ENCODE data around the gene CCR8.
"Not testable (repeated sequence)": the region's sequence is repeated elsewhere in the genome, so short reads cannot be mapped to it uniquely, and the experiment has no call there.

The CCR8 gene

DNA sequence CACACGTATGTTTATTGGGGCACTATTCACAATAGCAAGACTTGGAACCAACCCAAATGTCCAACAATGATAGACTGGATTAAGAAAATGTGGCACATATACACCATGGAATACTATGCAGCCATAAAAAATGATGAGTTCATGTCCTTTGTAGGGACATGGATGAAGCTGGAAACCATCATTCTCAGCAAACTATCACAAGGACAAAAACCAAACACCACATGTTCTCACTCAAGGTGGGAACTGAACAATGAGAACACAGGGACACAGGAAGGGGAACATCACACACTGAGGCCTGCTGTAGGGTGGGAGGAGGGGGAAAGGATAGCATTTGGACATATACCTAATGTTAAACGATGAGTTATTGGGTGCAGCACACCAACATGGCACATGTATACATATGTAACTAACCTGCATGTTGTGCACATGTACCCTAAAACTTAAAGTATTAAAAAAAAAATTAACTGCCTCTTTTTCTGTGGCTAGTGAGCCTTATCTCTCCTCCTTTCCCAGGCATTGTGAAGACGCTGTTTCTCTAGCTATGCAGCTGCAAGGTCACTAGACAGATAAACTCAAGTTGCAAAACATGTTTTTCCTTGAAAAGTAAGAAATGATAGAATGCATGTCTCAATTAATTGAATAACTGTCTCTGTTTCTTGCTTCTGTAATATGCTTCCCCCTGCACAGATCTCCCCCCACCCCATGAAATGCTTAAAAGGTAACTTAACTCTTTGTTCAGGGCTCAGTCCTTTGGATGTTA, 23.8 kb downstream of the CCR8 start:
- not testable (repeated sequence) for H3K4me3 Mint-ChIP-seq, H3K27ac Mint-ChIP-seq, H3K27me3 Mint-ChIP-seq, DNase-seq, H3K9me3 Mint-ChIP-seq, ATAC-seq
- peaks cover 21% of the 10 kb centered on the region for H3K4me1 Mint-ChIP-seq

DNA sequence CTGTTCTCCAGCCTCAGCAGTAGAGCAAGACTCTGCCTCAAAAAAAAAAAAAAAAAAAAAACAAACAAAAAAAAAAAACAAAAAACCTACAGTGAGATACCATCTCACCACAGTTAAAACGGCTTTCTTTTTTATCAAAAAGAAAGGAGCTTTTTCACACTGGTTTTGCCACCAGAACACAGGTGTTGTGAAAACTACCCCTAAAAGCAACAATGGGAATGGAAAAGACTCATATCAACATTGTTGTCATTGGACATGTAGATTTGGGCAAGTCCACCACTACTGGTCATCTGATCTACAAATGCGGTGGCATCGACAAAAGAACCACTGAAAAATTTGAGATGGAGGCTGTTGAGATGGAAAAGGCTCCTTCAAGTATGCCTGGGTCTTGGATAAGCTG, 28.8 kb downstream of the CCR8 start:
- no peak overlapping the region for H3K27ac Mint-ChIP-seq
- peaks cover 35% of the 10 kb centered on the region for H3K4me1 Mint-ChIP-seq
- peaks cover 0 to 4% of the 10 kb centered on the region in 2 donors for H3K9me3 Mint-ChIP-seq
- H3K27me3 Mint-ChIP-seq, result no peaks in the 10 kb centered on the region
- DNase-seq (no peak), ATAC-seq (no peak)
- no peak overlapping the region for H3K4me3 Mint-ChIP-seq

DNA sequence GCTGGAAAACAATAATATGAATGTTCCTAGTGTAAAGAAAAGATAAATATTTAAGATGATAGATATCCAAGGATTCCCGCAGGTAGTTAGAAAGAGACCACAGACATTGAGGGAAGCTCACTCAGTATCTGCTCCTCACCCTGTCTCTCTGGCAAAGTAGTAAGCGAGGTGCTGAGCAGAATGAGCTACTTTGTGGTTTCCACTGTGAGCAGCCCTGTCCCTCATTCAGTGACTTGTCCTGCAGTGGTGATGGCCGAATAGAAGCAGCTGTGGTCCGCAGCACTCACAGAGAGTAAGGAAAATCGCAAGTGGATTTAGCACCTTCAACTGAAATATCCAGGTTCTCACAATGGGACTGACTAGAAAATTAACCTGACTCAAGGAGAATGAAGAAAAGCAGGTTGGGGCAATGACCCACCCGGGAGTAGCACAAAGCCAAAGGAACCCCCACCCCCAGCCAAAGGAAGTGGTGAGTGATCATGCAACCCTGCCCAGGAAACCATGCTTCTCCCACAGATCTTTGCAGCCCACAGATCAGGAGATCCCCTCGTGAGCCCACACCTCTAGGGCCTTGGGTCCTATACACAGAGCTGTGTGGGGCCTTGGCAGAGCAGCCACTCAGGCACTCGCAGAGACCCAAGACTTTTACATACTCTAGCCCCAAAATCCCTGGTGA, 31.9 kb downstream of the CCR8 start:
- peak overlapping the region; percentile 55 to 88 for H3K27ac Mint-ChIP-seq
- peak overlapping the region; percentile 48 to 65 for H3K4me3 Mint-ChIP-seq
- H3K27me3 Mint-ChIP-seq, result peaks cover 7% of the 10 kb centered on the region
- H3K9me3 Mint-ChIP-seq, result peaks cover 0 to 4% of the 10 kb centered on the region in 2 donors
- ATAC-seq (peak; percentile 99), DNase-seq (peak; percentile 49 to 69)
- H3K4me1 Mint-ChIP-seq, result peaks cover 35% of the 10 kb centered on the region

DNA sequence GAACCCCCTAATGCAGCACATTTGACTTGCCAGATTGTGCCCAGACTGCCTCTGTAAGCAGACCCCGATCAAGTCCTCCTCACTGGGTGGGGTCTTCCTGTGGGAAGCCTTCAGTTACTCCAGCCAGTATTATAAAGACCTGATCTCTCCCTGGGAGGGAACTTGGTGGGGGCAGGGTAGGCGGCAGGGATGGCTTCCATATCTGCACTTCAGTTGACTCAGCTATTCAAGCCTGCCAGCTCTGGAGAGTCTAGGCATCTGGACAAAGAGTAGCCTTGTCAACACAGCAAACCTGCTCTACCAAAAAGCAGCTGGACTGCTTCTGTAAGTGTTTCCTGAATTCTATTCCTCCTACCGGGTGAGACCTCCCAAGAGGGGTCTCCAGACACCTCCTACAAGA, 32.7 kb downstream of the CCR8 start:
- ATAC-seq, result peak; percentile 7
- H3K4me1 Mint-ChIP-seq, result peaks cover 34% of the 10 kb centered on the region
- H3K9me3 Mint-ChIP-seq, result peaks cover 0 to 4% of the 10 kb centered on the region in 2 donors
- peaks cover 7% of the 10 kb centered on the region for H3K27me3 Mint-ChIP-seq
- H3K4me3 Mint-ChIP-seq, result peak overlapping the region in 1 of 2 donors; percentile 65
- peak overlapping the region; percentile 20 to 27 for H3K27ac Mint-ChIP-seq
- DNase-seq, result no peak

DNA sequence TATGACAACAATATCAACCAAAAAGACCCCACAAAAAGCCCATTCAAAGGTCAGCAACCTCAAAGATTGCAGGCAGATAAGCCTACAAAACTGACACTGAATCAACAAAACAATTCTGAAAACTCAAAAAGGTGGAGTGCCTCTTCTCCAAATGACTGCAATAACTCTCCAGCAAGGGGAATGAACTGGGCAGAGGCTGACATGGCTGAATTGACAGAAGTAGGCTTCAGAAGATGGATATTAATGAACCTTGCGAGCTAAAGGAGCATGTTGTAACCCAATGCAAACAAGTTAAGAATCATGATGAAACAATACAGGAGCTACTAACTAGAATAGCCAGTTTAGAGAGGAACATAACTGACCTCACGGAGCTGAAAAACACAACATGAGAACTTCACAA, 33.3 kb downstream of the CCR8 start:
- Mint-ChIP-seq H3K9me3 (peaks cover 0 to 4% of the 10 kb centered on the region in 2 donors), H3K4me3 (no peak overlapping the region), H3K4me1 (peaks cover 28% of the 10 kb centered on the region), H3K27me3 (peaks cover 7% of the 10 kb centered on the region), H3K27ac (peak overlapping the region in 1 of 2 donors; percentile 30)
- DNase-seq (no peak), ATAC-seq (no peak)

DNA sequence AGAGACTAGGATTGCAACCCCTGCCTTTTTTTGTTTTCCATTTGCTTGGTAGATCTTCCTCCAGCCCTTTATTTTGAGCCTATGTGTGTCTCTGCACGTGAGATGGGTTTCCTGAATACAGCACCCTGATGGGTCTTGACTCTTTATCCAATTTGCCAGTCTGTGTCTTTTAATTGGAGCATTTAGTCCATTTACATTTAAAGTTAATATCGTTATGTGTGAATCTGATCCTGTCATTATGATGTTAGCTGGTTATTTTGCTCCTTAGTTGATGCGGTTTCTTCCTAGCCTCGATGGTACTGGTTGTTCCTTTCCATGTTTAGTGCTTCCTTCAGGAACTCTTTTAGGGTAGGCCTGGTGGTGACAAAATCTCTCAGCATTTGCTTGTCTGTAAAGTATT, 40.9 kb downstream of the CCR8 start:
- not testable (repeated sequence) for DNase-seq, H3K27ac Mint-ChIP-seq, H3K27me3 Mint-ChIP-seq, H3K4me1 Mint-ChIP-seq, ATAC-seq, H3K4me3 Mint-ChIP-seq
- H3K9me3 Mint-ChIP-seq, result peaks cover 0 to 20% of the 10 kb centered on the region in 2 donors

DNA sequence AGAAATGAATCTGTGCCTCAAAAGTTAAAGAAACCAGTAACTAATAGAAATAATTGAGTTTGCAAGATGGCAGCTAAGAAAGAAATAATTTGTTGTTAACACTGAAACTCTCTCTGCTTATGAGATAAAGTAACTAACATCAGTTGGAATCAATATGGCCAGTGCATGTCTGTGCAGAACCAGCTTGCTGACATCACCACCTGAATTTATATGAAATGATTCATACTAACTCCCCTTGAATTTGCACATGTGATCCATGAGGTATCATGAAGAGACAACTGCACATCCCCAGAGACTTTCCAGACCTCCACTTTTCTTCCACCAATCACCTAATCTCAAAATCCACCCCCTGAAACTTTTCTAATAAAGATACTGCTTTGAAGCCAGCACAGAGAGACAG, 43.3 kb downstream of the CCR8 start:
- Mint-ChIP-seq H3K9me3 (peaks cover 0 to 20% of the 10 kb centered on the region in 2 donors), H3K27ac (no peak overlapping the region), H3K4me3 (no peak overlapping the region), H3K27me3 (no peaks in the 10 kb centered on the region), H3K4me1 (peaks cover under 1% of the 10 kb centered on the region)
- no peak for ATAC-seq
- DNase-seq, result no peak

DNA sequence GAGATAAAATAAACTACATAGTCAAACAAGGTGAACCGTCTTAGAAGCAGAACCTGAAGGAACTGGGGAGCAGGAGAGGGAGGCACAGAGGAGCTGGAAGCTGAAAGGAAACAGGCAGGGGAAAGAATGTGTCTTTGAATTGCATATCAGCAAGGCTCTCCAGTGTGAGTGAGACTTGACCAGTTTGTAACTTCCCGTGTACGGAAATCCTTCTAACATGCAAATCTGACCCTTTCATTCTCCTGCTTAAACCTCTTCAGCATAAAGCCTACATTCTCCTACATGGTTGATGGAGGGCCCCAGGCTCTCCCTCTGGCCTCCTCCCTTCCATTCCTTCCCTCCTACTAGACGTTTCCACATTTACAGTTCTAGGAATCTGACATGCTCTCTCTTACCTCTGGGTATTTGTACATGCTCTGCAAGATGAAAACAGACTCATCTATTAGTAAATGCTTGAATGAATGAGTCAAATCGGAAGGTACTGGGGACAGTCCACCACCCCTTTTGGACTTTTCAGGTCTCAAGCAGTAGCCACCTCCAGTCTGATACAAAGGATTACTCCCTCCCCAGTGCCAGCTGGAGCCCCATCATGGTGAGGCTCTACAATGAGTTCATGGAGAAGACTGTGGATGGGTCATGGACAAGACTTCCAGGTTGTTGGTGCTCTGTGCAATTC, 47.6 kb downstream of the CCR8 start:
- H3K27ac Mint-ChIP-seq, result no peak overlapping the region
- H3K4me1 Mint-ChIP-seq, result peaks cover 6% of the 10 kb centered on the region
- no peak for ATAC-seq
- no peak overlapping the region for H3K4me3 Mint-ChIP-seq
- no peaks in the 10 kb centered on the region for H3K27me3 Mint-ChIP-seq
- H3K9me3 Mint-ChIP-seq, result no peaks in the 10 kb centered on the region
- DNase-seq, result no peak

DNA sequence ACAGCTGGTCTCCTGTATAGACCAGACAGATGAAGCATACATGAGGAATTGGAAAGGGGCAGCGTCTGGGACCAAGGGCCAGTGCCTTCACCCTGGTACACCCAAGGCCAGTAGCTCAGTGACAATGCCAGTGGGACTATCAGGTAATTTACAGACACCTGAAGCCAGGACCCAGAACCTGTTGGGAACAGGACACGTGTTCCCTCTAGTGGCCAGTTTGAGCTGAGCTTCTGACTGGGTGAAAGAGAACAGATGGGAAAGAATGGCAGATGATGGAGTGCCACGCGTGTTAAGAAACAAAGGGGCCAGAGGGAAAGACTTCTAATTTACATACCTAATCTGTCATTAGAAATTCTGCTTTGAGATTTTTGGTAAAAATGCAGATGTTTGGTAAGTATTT, 48.6 kb downstream of the CCR8 start:
- H3K27me3 Mint-ChIP-seq, result no peaks in the 10 kb centered on the region
- H3K27ac Mint-ChIP-seq, result no peak overlapping the region
- H3K4me3 Mint-ChIP-seq, result no peak overlapping the region
- peaks cover 6% of the 10 kb centered on the region for H3K4me1 Mint-ChIP-seq
- H3K9me3 Mint-ChIP-seq, result no peaks in the 10 kb centered on the region
- DNase-seq, result peak; percentile 35 to 56
- ATAC-seq, result peak; percentile 83

DNA sequence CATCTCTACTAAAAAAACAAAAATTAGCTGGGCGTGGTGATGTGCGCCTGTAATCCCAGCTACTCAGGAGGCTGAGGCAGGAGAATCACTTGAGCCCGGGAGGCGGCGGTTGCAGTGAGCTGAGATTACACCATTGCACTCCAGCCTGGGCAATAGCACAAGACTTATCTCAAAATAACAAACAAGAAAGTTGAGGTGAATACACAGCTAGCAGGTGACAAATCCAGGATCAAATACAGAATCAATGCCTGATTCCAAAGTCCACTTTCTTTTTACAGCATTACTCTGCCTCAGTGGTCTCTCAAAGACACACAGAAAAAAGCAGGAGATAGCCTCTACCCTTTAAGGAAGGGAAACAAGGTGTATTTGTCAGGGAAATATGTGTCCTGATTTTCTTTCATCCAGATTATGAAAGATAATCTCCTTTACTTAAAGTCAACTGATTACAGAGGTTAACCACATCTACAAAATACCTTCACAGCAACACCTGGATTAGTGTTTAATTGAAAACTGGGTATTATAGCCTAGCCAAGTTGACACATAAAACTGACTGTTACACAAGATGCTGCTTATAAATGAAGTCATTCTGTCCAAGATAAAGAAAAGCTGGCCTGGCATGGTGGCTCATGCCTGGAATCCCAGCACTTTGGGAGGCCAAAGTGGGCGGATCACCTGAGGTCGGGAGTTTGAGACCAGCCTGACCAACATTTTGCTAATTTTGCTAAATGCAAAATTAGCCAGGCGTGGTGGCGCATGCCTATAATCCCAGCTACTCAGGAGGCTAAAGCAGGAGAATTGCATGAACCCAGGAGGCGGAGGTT, 49.7 kb downstream of the CCR8 start:
- peaks cover 6% of the 10 kb centered on the region for H3K4me1 Mint-ChIP-seq
- H3K4me3 Mint-ChIP-seq, result no peak overlapping the region
- DNase-seq (no peak), ATAC-seq (no peak)
- no peaks in the 10 kb centered on the region for H3K9me3 Mint-ChIP-seq
- no peak overlapping the region for H3K27ac Mint-ChIP-seq
- no peaks in the 10 kb centered on the region for H3K27me3 Mint-ChIP-seq

DNA sequence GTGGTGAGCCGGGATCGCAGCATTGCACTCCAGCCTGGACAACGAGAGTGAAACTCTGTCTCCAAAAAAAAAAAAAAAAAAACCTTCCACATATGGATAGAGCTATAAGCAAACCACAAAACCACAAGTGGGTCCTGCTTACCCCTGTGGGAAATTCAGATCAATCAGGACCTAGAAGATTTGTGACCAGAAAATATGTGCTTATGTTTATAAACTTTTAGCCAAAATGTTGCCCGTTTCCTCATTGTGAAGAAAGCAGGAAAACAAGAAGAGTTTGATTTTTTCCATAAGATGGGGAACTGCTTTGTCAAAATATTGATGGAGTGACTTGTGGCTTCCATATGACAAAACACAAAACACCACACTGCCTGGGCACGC, 50.3 kb downstream of the CCR8 start:
- H3K9me3 Mint-ChIP-seq, result no peaks in the 10 kb centered on the region
- H3K4me3 Mint-ChIP-seq, result no peak overlapping the region
- no peaks in the 10 kb centered on the region for H3K27me3 Mint-ChIP-seq
- DNase-seq (no peak), ATAC-seq (no peak)
- H3K4me1 Mint-ChIP-seq, result peaks cover 11% of the 10 kb centered on the region
- H3K27ac Mint-ChIP-seq, result no peak overlapping the region

DNA sequence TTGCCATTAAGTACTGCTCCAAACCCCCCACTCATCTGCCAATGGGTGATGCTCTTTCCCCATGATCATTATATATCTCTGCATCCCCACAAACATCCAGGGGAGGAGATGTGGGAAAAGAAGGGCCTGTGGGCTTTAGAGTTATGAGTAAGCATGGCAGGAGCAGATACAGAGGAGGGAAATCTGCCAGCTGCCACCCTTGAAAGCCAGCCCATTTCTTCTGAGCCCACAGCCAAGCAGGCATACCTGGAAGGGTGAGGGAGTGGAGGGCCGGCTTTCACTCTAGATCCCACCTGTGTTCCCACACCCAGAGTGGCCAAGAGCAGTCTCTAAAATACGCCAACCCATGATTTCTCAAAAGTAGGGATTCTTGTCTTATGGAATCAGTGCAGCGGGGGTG, 51.9 kb downstream of the CCR8 start:
- no peak overlapping the region for H3K27ac Mint-ChIP-seq
- no peaks in the 10 kb centered on the region for H3K9me3 Mint-ChIP-seq
- H3K4me1 Mint-ChIP-seq, result peaks cover 25% of the 10 kb centered on the region
- ATAC-seq (no peak), DNase-seq (no peak)
- H3K27me3 Mint-ChIP-seq, result no peaks in the 10 kb centered on the region
- no peak overlapping the region for H3K4me3 Mint-ChIP-seq
